ENCODE measurements around the gene MFNG.

MFNG gene

GRCh38 chr22:37504964-37505363 is 18.8 kb upstream of the MFNG start:
- Histone ChIP-seq H3K27me3 (ENCODE audit: insufficient read depth, poor library complexity, severe bottlenecking) (peaks cover 3% of the 10 kb centered on the region), H3K27ac (replicated peaks) (no peak overlapping the region), H3K4me3 (replicated peaks; ENCODE audit: insufficient read depth, low read length) (no peak overlapping the region)
- TF ChIP-seq POLR2AphosphoS5 (IDR thresholded peaks at IDR 0.05; ENCODE audit: low read depth) (no peak), SPI1 (IDR thresholded peaks at IDR 0.05; ENCODE audit: borderline replicate concordance, low read depth) (no peak), GABPA (IDR thresholded peaks at IDR 0.05; ENCODE audit: low read depth) (no peak)
- TF ChIP-seq, protein P1, sequence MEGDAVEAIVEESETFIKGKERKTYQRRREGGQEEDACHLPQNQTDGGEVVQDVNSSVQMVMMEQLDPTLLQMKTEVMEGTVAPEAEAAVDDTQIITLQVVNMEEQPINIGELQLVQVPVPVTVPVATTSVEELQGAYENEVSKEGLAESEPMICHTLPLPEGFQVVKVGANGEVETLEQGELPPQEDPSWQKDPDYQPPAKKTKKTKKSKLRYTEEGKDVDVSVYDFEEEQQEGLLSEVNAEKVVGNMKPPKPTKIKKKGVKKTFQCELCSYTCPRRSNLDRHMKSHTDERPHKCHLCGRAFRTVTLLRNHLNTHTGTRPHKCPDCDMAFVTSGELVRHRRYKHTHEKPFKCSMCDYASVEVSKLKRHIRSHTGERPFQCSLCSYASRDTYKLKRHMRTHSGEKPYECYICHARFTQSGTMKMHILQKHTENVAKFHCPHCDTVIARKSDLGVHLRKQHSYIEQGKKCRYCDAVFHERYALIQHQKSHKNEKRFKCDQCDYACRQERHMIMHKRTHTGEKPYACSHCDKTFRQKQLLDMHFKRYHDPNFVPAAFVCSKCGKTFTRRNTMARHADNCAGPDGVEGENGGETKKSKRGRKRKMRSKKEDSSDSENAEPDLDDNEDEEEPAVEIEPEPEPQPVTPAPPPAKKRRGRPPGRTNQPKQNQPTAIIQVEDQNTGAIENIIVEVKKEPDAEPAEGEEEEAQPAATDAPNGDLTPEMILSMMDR (IDR thresholded peaks at IDR 0.05; ENCODE audit: insufficient read depth, low read length) = no peak
- TF ChIP-seq, protein P2, sequence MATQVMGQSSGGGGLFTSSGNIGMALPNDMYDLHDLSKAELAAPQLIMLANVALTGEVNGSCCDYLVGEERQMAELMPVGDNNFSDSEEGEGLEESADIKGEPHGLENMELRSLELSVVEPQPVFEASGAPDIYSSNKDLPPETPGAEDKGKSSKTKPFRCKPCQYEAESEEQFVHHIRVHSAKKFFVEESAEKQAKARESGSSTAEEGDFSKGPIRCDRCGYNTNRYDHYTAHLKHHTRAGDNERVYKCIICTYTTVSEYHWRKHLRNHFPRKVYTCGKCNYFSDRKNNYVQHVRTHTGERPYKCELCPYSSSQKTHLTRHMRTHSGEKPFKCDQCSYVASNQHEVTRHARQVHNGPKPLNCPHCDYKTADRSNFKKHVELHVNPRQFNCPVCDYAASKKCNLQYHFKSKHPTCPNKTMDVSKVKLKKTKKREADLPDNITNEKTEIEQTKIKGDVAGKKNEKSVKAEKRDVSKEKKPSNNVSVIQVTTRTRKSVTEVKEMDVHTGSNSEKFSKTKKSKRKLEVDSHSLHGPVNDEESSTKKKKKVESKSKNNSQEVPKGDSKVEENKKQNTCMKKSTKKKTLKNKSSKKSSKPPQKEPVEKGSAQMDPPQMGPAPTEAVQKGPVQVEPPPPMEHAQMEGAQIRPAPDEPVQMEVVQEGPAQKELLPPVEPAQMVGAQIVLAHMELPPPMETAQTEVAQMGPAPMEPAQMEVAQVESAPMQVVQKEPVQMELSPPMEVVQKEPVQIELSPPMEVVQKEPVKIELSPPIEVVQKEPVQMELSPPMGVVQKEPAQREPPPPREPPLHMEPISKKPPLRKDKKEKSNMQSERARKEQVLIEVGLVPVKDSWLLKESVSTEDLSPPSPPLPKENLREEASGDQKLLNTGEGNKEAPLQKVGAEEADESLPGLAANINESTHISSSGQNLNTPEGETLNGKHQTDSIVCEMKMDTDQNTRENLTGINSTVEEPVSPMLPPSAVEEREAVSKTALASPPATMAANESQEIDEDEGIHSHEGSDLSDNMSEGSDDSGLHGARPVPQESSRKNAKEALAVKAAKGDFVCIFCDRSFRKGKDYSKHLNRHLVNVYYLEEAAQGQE (IDR thresholded peaks at IDR 0.05; ENCODE audit: insufficient replicate concordance, low read depth) = no peak
- DNase-seq (ENCODE audit: low read depth in 1 of 2, low spot score in 1 of 2) = no peak

DNA sequence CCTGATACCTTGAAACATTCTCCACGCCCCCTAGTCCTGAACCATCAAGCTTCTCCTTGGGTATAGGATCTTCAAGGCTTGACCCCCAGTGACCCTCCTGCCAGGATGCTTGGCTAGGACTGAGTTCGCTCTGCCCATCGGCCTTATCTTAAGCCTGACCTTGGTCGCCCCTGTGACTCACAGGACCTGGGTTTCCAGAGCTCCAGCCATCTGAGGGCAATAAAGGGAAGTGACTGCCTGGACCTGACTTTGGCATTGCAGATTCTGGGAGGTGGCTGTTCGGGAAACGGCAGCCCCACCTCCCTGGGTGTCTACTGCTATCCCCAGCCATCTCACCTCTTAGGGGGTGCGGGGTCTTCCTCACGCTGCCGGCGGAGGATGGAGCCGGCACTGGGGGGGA is 17.7 kb upstream of the MFNG start:
- peak in 1 of 2 experiments; percentile 9 for DNase-seq (ENCODE audit: low read depth in 1 of 2, low spot score in 1 of 2)
- H3K4me3 ChIP-seq (replicated peaks; ENCODE audit: insufficient read depth, low read length) = no peak overlapping the region
- TF ChIP-seq SPI1 (IDR thresholded peaks at IDR 0.05; ENCODE audit: borderline replicate concordance, low read depth) (peak; percentile 62; the same call in 1 of the 2 replicates), POLR2AphosphoS5 (IDR thresholded peaks at IDR 0.05; ENCODE audit: low read depth) (no peak), GABPA (IDR thresholded peaks at IDR 0.05; ENCODE audit: low read depth) (no peak)
- TF ChIP-seq, protein P1 (IDR thresholded peaks at IDR 0.05; ENCODE audit: insufficient read depth, low read length) = no peak
- peaks cover 6% of the 10 kb centered on the region for H3K27me3 ChIP-seq (ENCODE audit: insufficient read depth, poor library complexity, severe bottlenecking)
- H3K27ac ChIP-seq (replicated peaks) = no peak overlapping the region

DNA sequence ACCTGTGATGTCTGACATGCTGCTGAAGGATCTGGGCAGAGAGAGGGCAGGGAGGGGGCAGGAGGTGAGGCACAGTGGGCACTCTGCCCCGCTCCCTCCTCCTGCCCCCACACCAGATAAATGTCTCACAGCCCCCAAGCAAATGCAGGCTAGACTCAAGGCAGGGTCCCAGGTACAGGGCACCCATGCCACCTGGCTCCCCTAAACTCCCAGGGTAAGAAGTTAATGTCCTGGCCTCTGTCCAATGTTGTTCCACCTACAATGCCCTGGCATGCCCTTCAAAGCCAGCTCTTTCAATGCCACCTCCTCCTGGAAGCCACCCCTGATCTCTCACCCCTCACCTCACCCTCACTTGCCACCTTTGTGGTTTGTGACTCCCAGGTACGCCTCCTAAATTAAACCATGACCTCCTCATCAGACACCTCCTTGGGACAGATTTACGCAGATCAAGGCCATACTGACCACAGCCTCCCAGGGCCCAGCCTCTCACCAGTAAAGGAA is 17.0 kb upstream of the MFNG start:
- Histone ChIP-seq H3K4me3 (replicated peaks; ENCODE audit: insufficient read depth, low read length) (no peak overlapping the region), H3K27ac (replicated peaks) (no peak overlapping the region), H3K27me3 (ENCODE audit: insufficient read depth, poor library complexity, severe bottlenecking) (peaks cover 6% of the 10 kb centered on the region)
- TF ChIP-seq, protein P2 (IDR thresholded peaks at IDR 0.05; ENCODE audit: insufficient replicate concordance, low read depth) = no peak
- TF ChIP-seq SPI1 (IDR thresholded peaks at IDR 0.05; ENCODE audit: borderline replicate concordance, low read depth) (no peak), GABPA (IDR thresholded peaks at IDR 0.05; ENCODE audit: low read depth) (no peak), POLR2AphosphoS5 (IDR thresholded peaks at IDR 0.05; ENCODE audit: low read depth) (no peak)
- TF ChIP-seq, protein P1 (IDR thresholded peaks at IDR 0.05; ENCODE audit: insufficient read depth, low read length) = no peak
- no peak for DNase-seq (ENCODE audit: low read depth in 1 of 2, low spot score in 1 of 2)

Measured in HL-60 (cell line).